Embryonic facial prominence (tissue), 1 donor: Measurements from ENCODE around the gene SLIT3.

ENCODE experiments used
- DNase-seq: peaks from one replicate; pipeline ENCODE4 v3.0.0-alpha.2; 2016; ENCODE audit errors: extremely low spot score

Gene SLIT3

GRCh38 chr5:168992687-168993086 is 308.3 kb downstream of the SLIT3 start:
- no peak for DNase-seq

DNA sequence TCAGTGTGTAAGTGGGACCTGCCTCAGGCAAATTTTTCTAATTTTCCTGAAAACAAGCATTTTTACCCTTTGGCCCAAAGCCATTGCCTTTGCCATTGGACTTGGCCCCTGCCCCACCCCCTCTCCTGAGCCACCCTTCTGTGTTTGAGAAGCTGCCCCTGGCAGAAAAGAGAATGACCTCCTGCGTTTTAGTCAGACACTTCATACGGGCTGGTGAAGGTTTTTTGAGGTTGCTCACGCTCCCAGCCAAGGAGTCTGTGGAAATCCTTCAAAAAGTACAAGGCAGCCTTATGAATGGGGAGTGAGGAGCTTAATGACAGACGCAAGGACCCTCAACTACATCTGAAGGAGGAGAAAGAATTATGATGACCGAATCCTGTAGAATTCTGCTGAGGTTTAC is 308.9 kb downstream of the SLIT3 start:
- no peak for DNase-seq

DNA sequence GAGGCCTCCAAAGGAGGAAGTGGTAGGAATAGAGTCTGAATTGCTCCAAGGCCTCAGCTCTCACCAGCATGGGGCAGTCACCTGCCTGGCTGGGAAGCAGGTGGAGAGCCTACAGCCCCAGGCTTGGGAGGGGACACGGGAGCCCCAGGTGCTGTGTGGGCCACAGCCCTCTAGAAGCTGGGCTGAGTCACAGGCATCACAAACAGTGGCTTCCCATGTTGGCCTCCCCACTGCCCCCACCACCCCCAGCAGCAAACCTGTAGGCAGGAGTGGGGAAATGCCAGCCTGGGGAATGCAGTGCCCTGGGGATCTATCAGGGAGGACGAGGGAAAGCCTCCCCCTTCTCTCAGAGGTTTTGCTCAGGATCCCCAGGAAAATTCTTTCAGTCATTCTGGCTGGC is 309.6 kb downstream of the SLIT3 start:
- DNase-seq, result no peak

GRCh38 chr5:168990679-168991078 is 310.3 kb downstream of the SLIT3 start:
- no peak for DNase-seq

DNA sequence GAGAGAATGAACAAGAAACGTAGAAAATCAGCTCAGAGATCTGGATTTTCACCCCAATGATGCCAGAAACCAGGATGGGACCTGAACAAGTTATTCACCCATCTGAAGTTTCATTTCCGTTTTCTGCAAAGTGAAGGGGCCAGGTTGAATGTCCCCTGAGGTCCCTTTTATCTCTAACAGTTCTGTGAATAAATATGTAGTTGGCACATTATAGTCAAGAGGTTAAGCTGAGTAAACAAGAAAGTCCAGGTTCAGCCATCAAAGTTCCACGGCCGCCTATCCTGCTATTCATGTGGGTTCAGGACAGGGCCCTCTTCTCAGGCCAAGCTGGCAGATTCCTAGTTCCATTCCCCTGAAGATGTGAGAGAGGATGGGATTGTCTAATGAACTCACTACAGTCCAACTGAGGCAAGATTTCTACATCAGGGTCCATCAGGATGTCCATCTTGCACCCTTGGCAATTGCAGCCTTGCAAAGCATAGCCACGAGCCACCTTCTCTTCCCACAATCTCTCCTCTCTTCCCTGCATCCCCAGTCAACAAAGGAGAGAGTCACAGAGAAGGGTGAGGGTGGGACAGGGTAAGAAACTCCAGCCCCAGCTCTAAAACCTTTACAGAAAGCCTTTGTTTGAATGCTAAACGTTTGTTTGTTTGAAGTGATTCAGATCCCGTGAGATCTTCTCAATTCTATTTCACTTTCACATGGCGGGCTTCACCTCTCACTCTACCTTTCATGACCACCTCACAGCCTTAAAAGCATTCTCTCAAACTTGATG is 311.0 kb downstream of the SLIT3 start:
- DNase-seq, result no peak

- DNase-seq, result no peak
Observed at GRCh38 chr5:168988699-168989098, 312.2 kb downstream of the SLIT3 start.

GRCh38 chr5:168987543-168988300 is 313.2 kb downstream of the SLIT3 start:
- DNase-seq, result peak; percentile 37

DNA sequence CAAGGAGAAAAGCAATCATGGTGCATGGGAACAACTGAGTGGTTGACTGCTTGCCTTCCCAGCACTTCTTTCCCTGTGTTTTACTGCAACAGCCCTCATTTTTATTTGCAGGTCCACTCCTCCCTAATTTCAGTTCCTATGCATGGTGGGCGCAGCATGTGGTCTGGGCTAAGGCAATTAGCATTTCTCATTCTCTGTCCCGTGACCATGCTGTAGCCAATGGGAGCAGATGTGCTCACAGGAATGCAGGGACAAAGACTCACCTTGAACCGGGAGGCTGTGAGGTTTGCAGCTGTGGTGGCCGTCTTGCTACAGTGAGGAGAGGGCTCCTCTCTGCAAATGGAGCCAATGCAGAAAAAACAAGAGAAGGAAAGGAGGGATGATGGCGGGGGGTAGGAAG is 315.5 kb downstream of the SLIT3 start:
- DNase-seq, result no peak

GRCh38 chr5:168984135-168984675 is 316.7 kb downstream of the SLIT3 start:
- no peak for DNase-seq

GRCh38 chr5:168979135-168979534 is 321.8 kb downstream of the SLIT3 start:
- no peak for DNase-seq

- DNase-seq, result no peak
Observed at GRCh38 chr5:168978500-168978899, 322.4 kb downstream of the SLIT3 start.

GRCh38 chr5:168978015-168978414 is 322.9 kb downstream of the SLIT3 start:
- no peak for DNase-seq

GRCh38 chr5:168976311-168976970 is 324.5 kb downstream of the SLIT3 start:
- DNase-seq, result no peak

DNA sequence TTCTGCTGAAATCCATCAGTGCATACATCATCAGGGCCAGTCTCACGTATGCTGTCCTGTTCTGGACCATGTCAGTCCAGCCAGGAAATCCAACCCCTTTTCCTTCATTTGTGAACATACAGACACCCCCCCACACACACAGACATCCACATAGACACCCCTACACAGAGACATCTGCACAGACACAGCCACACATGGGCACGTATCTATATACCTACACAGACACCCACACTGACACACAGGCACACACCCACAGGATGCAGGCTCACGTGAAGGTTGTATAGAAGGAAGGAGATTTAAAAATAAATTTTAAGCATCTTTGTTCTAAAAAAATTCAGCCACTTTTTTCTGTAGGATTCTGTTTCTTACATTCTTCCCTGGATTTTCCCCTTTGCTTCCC is 325.6 kb downstream of the SLIT3 start:
- DNase-seq, result no peak

DNA sequence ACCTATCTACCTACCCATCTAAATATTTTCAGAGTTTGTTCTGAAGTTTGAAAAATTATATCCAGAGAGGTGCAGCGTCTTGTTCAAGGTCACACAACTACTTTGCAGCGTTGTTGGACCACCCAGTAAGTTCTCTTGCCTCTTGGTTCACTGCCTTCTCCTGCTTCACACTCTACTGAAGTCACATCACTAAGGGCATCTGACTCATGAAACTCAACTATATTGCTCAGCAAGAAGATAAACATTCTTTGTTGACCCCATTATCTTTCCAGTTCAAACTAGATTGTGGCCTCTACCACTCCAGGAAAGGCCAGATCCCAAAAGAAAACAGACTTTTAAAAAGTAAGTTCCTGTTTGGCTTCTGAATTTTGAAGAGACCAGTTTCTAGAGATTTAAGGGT is 326.9 kb downstream of the SLIT3 start:
- DNase-seq, result no peak

DNA sequence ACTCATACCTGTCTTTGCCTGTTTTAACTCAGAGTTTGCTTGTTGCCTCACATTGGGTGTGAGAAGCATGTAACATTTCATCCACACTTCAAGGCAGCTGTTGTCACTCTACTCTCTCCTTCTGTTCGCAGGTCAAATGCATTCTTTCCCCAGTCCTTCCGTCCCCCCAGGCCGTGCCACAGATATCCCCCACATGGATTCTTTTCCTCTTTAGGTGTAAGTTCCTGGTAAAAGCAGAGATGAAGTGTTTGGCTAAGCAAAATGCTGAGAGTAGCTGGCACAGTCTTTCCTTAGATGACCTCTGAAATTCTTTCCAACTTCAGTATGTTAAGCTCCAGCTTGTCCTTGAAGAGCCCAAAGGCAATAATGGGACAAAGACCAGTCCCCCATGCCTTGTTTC is 328.2 kb downstream of the SLIT3 start:
- DNase-seq, result no peak

DNA sequence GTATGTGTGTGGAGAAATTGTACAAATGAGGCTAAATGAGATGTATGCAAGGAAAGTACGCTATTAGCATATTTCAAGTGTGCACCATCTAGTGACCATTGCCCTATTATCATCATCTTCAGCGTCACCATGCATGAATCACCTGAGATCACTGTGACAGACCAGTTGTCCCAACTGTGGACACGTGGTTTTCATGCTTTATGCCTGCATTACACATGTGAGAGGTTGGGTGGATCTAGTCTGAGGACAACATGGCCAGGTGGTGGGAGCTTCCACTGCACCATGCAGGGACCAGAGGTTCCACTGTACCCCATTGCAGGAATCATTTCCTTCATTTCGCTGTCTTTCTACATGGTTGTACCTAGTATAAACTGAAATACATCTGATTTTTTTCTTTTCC is 329.8 kb downstream of the SLIT3 start:
- no peak for DNase-seq

DNA sequence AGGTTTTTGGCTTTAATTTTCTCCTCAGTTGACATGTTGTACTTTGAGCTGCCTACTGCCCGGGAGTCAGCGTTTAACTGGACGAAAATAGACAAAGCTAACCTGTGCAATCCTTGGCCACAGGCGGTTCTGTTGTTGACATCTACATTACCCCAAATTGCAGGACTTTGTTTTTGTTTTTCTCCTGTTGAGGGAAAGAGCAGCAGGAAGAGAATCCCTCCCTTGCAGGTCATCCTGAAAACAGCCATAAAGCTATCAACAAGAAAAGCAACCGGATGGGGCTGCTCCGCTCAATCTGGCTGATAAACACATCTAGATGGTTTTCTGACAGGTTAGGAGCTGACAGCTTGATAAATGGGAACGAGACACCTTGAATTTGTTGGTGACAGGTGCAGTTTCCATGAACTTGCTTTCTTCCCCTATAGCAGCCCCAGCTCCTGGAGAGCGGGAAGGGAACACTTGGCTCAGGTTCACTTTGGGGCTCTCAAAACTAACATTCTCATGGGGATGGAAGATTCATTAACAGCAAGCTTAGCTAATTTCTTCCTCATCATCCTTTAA is 331.5 kb downstream of the SLIT3 start:
- no peak for DNase-seq

GRCh38 chr5:168967882-168968620 is 332.9 kb downstream of the SLIT3 start:
- no peak for DNase-seq

DNA sequence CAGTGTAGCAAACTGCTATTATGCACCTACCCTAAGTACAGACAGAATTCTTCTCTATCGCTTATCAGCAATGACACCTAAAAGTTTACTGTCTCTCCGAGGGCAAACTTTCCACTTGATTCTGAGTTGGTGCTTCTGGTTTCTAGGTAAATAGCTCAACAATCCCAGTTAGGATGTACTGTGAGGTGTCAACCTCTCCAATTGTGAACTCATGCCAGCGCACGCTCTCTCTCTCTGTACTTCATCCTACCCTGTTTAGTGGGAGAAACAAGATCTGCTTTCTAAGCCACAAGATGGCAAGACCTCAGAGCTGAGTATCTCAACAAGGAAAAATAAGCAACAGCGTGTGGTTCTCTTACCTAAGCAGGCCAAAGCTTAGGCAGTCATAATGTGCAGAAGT is 335.3 kb downstream of the SLIT3 start:
- DNase-seq, result no peak

DNA sequence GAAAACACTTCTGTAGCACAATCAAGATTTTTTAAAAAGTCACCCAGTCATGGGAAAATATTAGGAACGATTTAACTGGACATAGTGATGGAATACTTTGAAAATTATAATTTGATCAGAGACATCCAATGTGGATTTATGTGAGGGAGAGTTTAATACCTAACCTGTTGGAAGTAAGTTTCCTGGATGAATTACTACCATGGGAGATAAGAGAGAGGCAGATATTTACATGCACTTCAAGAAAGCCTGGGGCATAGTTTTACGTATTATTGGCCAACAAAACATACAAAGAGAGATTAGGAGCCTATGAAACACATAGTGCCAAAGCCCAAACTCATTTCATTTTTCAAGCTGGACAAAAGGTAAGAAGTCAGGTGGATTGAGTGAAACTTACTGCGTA is 336.8 kb downstream of the SLIT3 start:
- no peak for DNase-seq
